ENCODE results near the gene NUP62.
A peak's percentile ranks its signal among the peaks of the same experiment; 100 is the strongest.

NUP62 gene

GRCh38 chr19:49873129-49873521 lies 56.2 kb downstream of the NUP62 start:
- H3K4me3 ChIP-seq, result no peak overlapping the region
- no peak for DNase-seq (ENCODE audit: low spot score)
- TF ChIP-seq CTCF (IDR thresholded peaks at IDR 0.05), result no peak
- no peak overlapping the region for H3K27ac ChIP-seq

- no peak overlapping the region for H3K27ac ChIP-seq
- no peak for DNase-seq (ENCODE audit: low spot score)
- no peak overlapping the region for H3K4me3 ChIP-seq
- no peak for TF ChIP-seq CTCF (IDR thresholded peaks at IDR 0.05)
Observed at GRCh38 chr19:49872245-49873128, 56.8 kb downstream of the NUP62 start.

- Histone ChIP-seq H3K4me3 (no peak overlapping the region), H3K27ac (no peak overlapping the region)
- TF ChIP-seq CTCF (IDR thresholded peaks at IDR 0.05), result no peak
- no peak for DNase-seq (ENCODE audit: low spot score)
Observed at GRCh38 chr19:49871349-49871985, 57.8 kb downstream of the NUP62 start.

- peak overlapping the region; percentile 79 to 93 for H3K27ac ChIP-seq
- DNase-seq (ENCODE audit: low spot score), result no peak
- TF ChIP-seq CTCF (IDR thresholded peaks at IDR 0.05), result no peak
- peak overlapping the region; percentile 77 for H3K4me3 ChIP-seq
Observed at GRCh38 chr19:49870309-49870901, 58.9 kb downstream of the NUP62 start.

GRCh38 chr19:49869484-49870308 lies 59.6 kb downstream of the NUP62 start:
- TF ChIP-seq CTCF (IDR thresholded peaks at IDR 0.05), result no peak
- peak overlapping the region; percentile 79 to 96 for H3K27ac ChIP-seq
- peak; percentile 99 for DNase-seq (ENCODE audit: low spot score)
- peak overlapping the region; percentile 77 for H3K4me3 ChIP-seq

- no peak for DNase-seq (ENCODE audit: low spot score)
- no peak for TF ChIP-seq CTCF (IDR thresholded peaks at IDR 0.05)
- H3K4me3 ChIP-seq, result peak overlapping the region; percentile 66
- peak overlapping the region; percentile 78 to 96 for H3K27ac ChIP-seq
Observed at GRCh38 chr19:49869009-49869483, 60.3 kb downstream of the NUP62 start.
